GM19238 (cell line): ENCODE results near the gene FABP2.
A peak's percentile ranks its signal among the peaks of the same experiment; 100 is the strongest.
"Not testable (repeated sequence)": the region's sequence is repeated elsewhere in the genome, so short reads cannot be mapped to it uniquely, and the experiment has no call there.

Experiments
- DNase-seq: peaks from one replicate; pipeline ENCODE4 v3.0.0; 2011; ENCODE audit warnings: low spot score; ENCODE audit not compliant: insufficient read length

Gene FABP2

DNA sequence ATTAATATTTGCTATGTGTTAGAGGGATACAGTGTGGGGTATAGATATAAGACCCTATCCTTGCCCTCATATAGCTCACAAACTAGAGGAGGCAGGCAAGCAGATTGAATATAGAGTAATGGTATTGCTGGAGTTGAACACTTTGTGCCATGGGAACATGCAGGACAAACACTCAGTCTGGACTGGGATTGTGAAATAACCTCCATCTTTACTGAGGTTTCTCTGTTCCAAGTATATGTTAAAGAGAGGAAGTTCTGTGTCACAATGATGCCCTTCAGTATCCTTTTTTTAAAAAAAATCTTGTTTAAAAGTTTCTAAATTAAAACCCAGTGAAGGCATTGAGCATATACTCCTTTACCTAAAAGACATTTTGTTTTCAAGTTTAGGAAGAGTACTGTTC lies 8.7 kb downstream of the FABP2 start:
- DNase-seq, result no peak

DNA sequence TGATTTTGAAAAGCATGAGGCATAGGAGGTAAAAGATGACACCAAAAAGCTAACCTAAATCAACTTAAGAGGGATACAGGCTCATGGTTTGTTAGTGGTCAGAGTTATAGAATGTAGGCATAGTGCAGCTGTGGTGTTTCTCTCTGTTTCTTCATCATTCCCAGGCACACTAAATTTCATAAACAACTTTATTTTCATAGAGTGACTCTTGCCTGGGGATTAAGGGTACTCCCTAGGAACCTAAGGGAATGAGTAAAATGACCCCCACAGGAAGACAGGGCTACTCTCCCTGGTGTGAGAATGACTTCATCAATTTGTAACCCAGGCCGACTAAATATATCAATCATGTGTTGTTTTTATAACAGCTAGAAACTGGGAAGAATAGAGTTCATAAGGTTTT lies 11.1 kb downstream of the FABP2 start:
- no peak for DNase-seq

DNA sequence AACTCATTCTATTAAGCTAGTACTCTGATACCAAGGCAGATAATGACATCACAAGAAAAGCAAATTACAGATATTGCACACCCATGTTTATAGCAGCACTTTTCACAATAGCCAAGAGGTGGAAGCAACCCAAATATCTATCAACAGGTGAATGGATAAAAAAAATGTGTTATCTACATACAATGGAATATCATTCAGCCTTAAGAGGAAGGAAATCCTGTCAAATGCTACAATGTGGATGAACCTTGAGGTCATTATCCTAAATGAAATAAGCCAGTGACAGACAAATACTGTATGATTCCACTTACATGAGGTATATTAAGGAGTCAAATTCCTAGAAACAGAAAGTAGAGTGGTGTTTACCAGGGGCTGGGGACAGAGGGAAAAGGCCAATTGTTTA lies 14.3 kb downstream of the FABP2 start:
- no peak for DNase-seq

DNA sequence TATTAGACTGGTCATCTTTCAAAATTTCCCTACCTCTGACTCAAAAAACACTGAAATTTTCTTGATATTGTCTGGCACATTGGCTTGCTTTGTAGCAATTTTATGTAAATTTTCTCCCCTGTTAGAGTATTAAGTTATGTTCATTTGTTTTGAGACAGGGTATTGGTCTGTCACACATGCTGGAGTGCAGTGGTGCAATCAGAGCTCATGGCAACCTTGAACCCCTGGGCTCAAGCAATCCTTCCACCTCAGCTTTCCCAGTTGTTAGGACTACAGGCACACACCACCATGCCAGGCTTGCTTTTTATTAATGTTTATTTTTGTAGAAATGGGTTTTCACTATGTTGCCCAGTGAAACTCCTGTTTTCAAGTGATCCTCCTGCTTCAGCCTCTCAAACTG lies 17.5 kb downstream of the FABP2 start:
- DNase-seq, result no peak

DNA sequence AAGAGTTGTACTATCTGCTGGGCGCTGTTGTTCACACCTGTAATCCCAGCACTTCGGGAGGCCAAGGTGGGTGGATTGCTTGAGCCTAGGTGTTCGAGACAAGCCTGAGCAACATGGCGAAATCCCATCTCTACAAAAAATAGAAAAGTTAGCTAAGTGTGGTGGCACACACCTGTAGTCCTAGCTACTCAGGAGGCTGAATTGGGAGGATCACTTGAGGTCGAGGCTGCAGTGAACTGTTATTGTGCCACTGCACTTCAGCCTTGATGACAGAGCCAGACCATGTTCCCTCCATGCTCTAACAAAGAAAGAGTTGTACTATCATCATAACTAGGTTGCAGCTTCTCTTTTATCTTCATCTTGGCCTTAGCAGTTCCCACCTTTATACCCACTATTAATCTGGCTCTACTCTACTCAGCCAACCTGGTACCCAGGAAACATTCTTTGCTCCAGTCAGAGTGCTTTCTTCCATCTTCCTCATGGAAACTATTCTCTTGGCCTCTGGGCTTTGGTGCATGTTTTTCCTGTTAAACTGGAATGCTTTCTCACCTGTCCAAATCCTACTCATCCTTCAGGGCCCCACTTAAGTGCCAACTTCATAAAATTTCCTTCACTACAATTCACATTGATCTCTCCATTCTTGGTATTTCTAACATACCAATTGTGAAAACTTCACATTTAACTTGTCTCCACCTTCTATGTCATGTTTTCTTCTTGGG lies 18.2 kb downstream of the FABP2 start:
- no peak for DNase-seq

DNA sequence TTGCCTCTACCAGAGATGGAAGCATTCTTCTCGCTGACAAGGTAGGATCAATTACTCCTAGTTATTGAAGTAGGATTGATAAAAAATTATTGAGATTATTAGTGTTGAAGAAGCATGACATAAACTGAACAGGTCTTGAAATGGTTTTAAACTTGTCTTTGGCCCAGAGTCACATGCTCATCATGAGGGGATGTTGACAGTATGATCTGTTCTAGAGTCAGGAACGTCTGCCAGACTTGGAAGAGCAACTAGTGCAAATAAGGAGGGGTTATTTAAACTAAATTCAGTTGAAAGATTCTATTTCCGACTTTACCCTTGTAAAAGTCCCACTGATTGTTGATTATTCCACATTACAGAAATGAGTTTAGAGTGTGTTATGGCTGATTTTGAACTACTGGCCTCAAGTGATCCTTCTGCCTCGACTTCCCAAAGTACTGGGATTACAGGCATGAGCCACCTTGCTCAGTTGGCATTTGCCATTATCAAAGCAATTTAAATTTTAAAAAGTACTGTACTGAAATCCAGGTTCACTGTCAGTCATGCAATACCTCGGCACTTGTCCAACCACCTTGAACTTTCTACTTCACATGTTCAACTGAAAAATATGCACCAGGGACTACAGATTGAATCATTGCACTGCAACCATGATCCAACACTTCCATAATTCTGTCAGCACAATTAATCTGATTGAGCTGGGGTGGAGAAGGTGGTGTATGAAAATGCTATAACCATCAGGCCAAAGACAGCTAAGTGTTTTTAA lies 19.7 kb downstream of the FABP2 start:
- DNase-seq, result no peak

DNA sequence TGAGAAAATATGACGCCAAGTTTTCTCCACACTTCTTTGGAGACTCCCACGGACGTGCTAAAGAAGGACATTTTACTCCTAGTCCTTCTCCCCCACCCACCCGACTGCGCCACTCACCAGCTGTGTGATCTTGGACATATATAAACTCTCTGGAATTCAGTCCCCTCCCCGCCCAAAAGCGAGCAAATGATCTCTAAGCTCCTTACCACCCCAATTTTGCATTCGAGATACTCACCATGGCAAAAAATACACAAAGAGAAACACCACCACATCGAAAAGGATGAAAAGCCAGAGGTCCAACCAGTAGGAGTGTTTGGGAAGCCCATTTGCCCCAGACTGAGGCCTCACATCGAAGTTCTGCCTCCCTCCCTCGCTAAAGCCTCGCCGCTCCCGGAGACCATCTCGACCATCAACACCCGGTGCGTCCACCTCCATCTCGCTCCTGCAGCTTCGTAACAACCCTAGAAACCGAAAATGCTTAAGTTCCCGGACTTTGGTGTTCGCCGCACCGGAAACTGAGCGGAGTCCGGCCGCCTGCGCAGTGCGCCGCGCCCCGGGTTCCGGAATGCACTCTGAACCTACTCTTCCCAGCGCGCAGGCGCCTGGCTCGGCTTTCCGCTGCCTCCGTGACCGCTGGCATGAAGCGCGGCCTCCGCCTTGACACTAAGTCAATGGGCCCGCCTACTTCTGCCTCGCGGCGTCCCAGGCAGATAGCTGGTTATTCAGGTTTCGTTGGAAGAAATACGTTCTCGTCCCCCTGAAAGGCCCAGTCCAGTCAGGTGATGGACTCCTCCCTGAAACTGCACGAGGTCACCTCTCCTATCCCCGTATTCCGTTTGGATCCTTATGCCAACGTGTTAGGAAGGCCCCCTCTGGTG lies 21.6 kb downstream of the FABP2 start:
- DNase-seq, result peak; percentile 72

DNA sequence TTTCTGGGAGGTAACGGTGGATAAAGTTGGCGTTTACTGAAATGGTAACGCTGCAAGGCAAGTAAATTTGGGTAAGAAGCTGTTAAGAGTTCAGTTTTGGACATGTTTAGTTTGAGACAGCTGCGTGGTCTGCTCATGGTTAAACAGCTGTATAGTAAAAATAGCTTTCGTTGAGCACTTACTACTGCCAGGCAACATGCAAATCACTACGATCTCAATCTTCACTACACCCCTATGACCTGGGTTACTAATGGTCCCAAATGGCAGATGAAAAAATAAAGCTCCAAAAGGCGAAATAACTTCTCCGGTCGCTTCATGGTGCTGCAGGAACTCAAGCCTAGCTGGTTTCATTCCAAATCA lies 22.2 kb downstream of the FABP2 start:
- no peak for DNase-seq

DNA sequence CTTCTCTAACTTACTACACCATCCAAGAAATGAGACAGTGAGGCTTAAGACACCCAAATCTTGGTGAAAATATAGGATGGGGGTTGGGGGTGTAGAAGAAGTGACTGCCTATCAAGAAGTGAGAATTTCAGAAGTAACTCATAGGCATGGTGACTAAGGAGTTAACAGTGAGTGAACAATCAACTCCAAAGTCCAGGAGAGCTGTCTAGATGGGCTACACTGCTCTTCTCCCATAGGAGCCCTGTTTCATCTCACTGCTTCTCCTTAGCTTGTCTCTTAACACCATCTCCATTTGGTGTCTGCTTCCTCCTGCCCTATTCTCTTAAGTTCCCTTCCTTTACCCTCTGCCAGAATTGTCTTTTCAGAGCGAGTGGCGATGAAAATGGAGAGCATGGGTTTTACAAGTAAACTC lies 22.7 kb downstream of the FABP2 start:
- no peak for DNase-seq

DNA sequence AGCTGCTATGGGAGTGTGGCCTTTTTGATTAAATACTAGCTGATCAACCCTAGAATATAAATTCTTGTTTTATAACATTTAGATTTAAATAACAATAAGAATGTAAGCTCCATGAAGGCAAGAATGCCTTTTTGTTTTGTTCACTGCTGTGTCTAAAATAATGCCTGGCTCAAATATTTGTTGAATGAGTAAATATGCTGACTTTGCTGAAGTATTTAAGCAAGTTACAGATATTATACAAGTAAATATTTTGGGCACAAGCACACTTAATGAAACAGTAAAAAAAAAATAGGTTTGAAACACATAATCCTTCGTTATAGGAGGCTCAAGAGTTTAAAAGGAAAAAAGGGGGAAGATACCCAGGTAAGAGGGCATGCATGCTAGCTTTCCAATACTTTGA lies 24.1 kb downstream of the FABP2 start:
- DNase-seq, result no peak

DNA sequence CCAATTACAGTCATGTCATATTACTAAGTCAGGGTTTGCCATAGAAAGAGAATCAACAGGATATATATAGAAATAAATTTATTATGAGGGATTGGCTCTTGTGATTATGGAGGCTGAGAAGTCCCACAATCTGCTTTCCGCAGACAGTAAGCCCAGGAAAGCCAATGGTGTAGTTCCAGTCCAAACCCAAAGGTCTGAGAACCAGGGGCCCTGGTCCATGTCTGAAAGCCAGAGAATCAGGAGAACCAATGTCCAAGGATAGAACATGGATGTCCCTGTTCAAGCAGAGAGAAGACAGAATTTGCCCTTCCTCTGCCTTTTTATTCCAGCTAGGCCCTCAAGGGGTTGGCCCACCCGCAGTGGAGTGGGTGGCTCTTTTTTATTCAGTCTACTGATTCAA lies 25.6 kb downstream of the FABP2 start:
- no peak for DNase-seq

DNA sequence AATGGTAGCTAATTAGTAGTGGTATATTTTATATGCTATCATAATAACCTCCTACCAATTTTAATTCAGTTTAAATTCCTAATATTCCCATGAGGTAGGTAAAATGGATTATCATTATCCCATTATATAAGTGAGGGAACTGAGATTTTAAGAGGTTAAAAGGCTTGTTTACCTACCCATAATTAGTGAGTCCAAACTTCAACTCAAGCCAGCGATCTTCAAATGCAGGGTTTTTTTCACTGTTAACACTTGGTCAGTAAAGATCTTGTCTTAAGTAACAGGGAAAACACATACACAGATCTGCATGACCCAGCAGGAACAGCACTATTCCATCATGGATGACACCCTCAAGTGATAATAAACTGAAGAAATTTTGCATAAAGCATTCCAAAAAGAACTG lies 31.3 kb downstream of the FABP2 start:
- DNase-seq, result no peak

DNA sequence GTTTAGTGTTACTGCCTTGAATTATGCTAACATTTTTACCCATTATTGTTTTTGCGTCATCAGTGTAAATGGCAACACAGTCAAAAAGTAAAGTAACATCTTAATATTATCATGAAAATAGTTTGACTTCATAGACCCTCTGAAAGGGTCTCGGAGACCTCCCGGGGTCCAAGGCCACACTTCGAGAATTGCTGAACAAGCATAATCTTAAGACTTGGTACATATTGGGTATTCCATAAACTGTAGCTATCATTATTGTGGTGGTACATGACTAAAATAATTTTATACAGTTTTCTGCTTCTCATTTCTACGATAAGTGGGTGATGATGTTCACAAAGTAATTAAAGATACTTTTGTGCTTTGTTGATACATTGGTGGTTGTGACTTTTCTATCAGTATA lies 32.6 kb downstream of the FABP2 start:
- DNase-seq, result no peak

DNA sequence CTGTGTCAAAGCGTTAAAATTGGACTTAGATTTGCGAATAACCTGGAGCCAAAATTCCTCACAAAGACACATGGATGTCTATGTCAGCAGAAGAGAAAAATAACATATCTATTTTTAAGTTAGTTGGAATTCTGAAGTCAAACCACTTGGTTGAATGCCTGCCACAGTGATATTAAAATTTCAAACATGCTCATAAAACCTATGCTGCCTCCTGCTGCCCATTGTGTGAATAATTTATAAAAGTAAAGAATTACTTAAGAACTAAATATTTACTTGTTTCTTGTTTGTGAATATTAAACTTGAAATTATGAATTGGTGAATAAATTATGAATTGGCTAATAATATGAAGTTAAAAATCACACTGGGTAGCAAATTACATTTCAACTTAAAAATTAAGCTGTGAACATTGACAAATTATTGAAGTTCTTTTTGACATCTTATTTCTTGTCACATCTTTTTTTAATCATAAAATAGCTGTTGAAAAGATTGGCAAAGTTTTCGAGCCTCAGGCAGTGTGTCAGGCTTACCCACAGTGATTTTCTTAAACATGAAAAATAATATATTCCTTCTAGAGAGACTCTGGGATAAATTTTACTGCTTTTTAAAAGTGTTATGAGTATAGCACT lies 35.4 kb downstream of the FABP2 start:
- no peak for DNase-seq

DNA sequence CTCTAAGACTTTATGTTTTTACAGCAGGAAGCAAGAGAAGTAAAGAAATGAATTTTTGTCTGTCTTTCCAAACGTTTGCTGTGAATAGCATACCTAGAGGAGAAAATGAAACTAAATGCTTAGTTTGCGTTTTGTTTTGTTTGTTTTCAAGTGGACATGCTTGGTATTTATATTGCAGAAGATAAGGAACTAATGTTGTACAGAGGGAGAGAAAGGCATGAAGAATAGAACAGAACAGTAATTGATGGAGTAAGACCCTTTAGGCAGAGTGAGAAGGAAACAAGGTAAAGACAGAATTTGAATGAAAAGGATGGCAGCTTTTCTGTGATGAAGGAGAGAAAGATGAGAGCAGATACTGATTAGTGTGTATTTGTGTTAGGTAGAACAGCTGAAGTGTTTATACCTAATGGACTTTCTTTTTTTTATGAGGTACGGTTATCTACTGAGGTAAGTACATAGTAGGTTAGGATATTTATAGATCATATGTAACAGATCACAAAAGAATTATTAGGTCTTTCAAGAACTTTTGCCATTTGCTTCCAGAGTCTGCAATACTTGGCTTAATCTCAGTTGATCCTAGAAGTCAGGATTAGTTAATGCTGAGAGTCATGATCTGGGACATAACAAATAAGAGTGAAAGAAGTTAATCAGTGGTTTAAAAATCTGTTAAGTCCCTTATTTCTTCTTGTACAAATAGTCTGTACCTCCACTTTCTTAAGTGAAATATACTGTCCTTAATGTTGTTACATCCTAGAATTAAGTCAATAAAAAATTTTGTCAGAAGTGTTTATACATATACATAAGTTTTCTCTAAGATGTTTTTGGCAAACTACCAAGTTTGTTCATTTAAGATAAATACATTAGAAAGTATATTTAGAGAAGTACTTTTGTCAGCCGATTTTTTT lies 36.8 kb downstream of the FABP2 start:
- no peak for DNase-seq

DNA sequence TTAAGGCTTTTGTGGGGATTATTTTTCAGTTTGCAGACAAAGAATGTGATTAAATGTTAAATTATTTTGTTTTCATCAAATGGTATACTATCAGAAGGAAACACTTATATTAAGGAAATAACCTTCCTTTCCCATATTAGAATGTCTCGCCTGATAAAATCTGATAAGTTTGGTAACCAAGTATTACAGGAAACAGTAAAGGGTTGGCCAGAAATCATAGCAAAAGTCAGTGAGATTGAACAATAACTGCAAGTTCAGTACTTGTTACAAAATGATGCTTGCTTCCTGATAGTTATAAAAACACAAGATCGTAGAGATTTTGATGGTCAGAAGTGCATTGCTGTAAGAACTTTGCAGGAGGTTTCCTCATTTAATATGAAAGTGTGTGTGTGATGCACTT lies 40.5 kb downstream of the FABP2 start:
- no peak for DNase-seq

DNA sequence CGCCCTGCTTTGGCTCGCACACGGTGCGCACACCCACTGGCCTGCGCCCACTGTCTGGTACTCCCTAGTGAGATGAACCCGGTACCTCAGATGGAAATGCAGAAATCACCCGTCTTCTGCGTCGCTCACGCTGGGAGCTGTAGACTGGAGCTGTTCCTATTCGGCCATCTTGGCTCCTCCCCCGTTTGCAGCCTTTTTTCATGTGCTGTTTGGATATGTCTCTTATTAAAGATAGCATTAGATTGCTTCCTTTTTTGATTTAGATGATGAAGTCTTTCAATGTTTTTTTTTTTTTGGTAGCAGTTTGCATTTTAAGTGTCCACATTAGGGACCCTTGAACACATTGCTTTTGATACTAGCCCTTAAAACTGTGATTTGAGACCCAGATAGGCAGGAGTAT lies 42.0 kb downstream of the FABP2 start:
- not testable (repeated sequence) for DNase-seq

DNA sequence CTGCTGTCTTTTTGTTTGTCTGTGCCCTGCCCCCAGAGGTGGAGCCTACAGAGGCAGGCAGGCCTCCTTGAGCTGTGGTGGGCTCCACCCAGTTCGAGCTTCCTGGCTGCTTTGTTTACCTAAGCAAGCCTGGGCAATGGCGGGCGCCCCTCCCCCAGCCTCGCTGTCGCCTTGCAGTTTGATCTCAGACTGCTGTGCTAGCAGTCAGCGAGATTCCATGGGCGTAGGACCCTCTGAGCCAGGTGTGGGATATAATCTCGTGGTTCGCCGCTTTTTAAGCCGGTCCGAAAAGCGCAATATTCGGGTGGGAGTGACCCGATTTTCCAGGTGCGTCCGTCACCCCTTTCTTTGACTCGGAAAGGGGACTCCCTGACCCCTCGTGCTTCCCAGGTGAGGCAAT lies 42.4 kb downstream of the FABP2 start:
- DNase-seq, result not testable (repeated sequence)

DNA sequence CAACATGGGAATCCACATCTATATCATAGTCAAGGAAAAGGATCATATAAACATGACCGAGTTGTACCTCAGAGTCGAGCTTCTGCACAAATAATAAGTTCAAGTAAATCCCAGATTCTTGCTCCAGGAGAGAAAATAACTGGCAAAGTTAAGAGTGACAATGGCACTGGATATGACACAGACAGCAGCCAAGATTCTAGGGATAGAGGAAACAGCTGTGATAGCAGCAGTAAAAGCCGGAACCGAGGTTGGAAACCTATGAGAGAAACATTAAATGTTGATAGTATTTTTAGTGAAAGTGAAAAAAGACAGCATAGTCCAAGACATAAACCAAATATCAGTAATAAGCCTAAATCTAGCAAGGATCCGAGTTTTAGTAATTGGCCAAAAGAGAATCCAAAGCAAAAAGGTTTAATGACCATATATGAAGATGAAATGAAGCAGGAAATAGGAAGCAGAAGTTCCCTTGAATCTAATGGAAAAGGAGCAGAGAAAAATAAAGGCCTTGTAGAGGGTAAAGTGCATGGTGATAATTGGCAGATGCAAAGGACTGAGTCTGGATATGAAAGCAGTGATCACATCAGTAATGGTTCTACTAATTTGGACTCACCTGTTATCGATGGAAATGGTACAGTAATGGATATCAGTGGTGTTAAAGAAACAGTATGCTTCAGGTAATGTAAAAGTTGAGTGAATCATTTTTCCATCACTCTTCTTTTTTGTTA lies 50.4 kb downstream of the FABP2 start:
- no peak for DNase-seq

DNA sequence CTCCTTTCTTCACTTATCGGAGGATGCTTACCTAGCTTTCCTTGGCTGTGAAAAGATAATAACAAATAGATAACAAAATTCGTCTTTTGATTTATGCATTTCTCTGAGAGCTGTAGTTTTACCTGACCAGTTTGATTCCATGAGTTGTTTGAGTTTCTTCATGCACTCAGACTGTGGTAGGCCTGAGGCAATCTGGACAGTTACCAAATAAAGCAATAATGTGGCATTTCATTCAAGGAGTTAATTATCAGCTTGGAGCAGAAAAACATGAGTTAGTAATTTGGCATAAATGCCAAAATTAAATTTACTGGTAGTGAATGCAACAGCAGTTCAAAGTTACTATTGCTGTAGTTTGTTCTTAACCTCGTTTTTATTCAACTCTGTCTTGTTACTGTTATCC lies 53.5 kb downstream of the FABP2 start:
- DNase-seq, result no peak
